Keratinocyte (primary cell): ENCODE data around the gene CRABP2. TPM values are rescaled to one million over a fixed set of nuclear protein-coding genes. Genes with fewer than 3 reads are reported as not detected.

Experiments
- DNase-seq: peaks from one replicate; pipeline ENCODE4 v3.0.0-alpha.2; 2011; ENCODE audit warnings: low read depth, missing footprints, low spot score
- FAIRE-seq: peaks from 2 replicates; lab custom pipeline; 2011; peaks lifted over from hg19 to GRCh38; lab: Jason Lieb, UNC
- H2AFZ ChIP-seq: 2 replicates; pipeline ENCODE4 v1.6.0; 2012; ENCODE audit warnings: low read length, control low read depth, inconsistent platforms; ENCODE audit not compliant: control insufficient read depth
- H3K27ac ChIP-seq: 2 replicates; pipeline ENCODE4 v1.5.1; 2011; ENCODE audit warnings: low read length; ENCODE audit not compliant: control insufficient read depth, insufficient read depth
- H3K27me3 ChIP-seq: 3 replicates; pipeline ENCODE4 v1.6.0; 2011; ENCODE audit warnings: low read length; ENCODE audit not compliant: control insufficient read depth, insufficient read depth; ENCODE audit errors: extremely low read depth
- H3K36me3 ChIP-seq, 2 experiments: 2 replicates in 1 of 2; 3 replicates in 1 of 2; pipeline ENCODE4 v1.5.1; 2011; ENCODE audit warnings: low read length in 2 of 2, mild to moderate bottlenecking in 1 of 2; ENCODE audit not compliant: control insufficient read depth in 2 of 2, insufficient read depth in 2 of 2; ENCODE audit errors: extremely low read depth in 1 of 2
- H3K4me1 ChIP-seq: 3 replicates; pipeline ENCODE4 v1.5.1; 2011; ENCODE audit warnings: low read length; ENCODE audit not compliant: control insufficient read depth, insufficient read depth; ENCODE audit errors: extremely low read depth
- H3K4me2 ChIP-seq: 3 replicates; pipeline ENCODE4 v1.6.0; 2011; ENCODE audit warnings: low read depth, low read length; ENCODE audit not compliant: control insufficient read depth, insufficient read depth; ENCODE audit errors: extremely low read depth
- H3K4me3 ChIP-seq, 3 experiments: fragments of 200-600 bp in 1 of 3; sonication (generic) in 1 of 3; 2 replicates in 2 of 3; 3 replicates in 1 of 3; pipeline ENCODE4 v1.5.1; 2011 to 2016; ENCODE audit warnings: low read length in 3 of 3, mild to moderate bottlenecking in 3 of 3, control low read depth in 2 of 3, inconsistent platforms in 1 of 3, low read depth in 1 of 3, mixed read lengths in 1 of 3, mixed run types in 1 of 3, moderate library complexity in 1 of 3; ENCODE audit not compliant: control insufficient read depth in 2 of 3, insufficient read depth in 2 of 3; ENCODE audit errors: extremely low read depth in 1 of 3
- H3K79me2 ChIP-seq: 2 replicates; pipeline ENCODE4 v1.6.0; 2012; ENCODE audit warnings: low read length; ENCODE audit not compliant: control insufficient read depth, insufficient read depth
- H3K9ac ChIP-seq: 3 replicates; pipeline ENCODE4 v1.6.0; 2011; ENCODE audit warnings: low read length; ENCODE audit not compliant: control insufficient read depth, insufficient read depth; ENCODE audit errors: extremely low read depth
- H3K9me1 ChIP-seq: 3 replicates; pipeline ENCODE4 v1.6.0; 2011; ENCODE audit warnings: low read length; ENCODE audit not compliant: control insufficient read depth, insufficient read depth; ENCODE audit errors: extremely low read depth
- H3K9me3 ChIP-seq: 2 replicates; pipeline ENCODE4 v1.5.1; 2012; ENCODE audit warnings: low read depth, low read length; ENCODE audit not compliant: control insufficient read depth
- H4K20me1 ChIP-seq: 3 replicates; pipeline ENCODE4 v1.6.0; 2011; ENCODE audit warnings: low read length; ENCODE audit not compliant: control insufficient read depth, insufficient read depth; ENCODE audit errors: extremely low read depth
- EZH2 ChIP-seq: IDR thresholded peaks from one replicate; pipeline ENCODE4 v1.6.1; 2012; ENCODE audit warnings: inconsistent platforms, mild to moderate bottlenecking, low read length, moderate library complexity
- dilution Hi-C: fragments of 300-500 bp; cut with MboI; formaldehyde crosslinking; loops from one replicate; pipeline ENCODE4 v1.7.0; 2020; ENCODE audit warnings: low sequenced_read_pairs; ENCODE audit not compliant: extremely low pct_ligation_motif_present
- polyA plus RNA-seq, 5 experiments: library from polyadenylated mRNA; depleted of rRNA in 3 of 5; stranded (reverse) in 3 of 5; stranded (forward) in 1 of 5; unstranded in 1 of 5; fragments of >200 nt; gene quantifications; 1 replicate in 1 of 5; 2 replicates in 3 of 5; 3 replicates in 1 of 5; pipeline versions ENCODE4 v1.2.1 to v1.2.3, GENCODE V29; 2011 to 2012; ENCODE audit warnings: missing spikeins in 2 of 5, low read depth in 1 of 5, low replicate concordance in 1 of 5
- TF ChIP-seq, protein P1 (sequence below), 3 experiments: IDR thresholded peaks in 1 of 3; conservative IDR thresholded peaks in 1 of 3; optimal IDR thresholded peaks in 1 of 3; 2 replicates in 2 of 3; 3 replicates in 1 of 3; pipeline versions ENCODE3 to v1.5.1; 2011; ENCODE audit warnings: low read length in 3 of 3, mild to moderate bottlenecking in 3 of 3, moderate library complexity in 2 of 3, control low read depth in 1 of 3, inconsistent platforms in 1 of 3; ENCODE audit not compliant: insufficient read depth in 2 of 3; ENCODE audit errors: extremely low read depth in 1 of 3

CRABP2 gene
- polyA plus RNA-seq, 1 donor (not counting 4 experiments of a cell fraction or from before 2014, with no cell fraction given), result 8.4 TPM

DNA sequence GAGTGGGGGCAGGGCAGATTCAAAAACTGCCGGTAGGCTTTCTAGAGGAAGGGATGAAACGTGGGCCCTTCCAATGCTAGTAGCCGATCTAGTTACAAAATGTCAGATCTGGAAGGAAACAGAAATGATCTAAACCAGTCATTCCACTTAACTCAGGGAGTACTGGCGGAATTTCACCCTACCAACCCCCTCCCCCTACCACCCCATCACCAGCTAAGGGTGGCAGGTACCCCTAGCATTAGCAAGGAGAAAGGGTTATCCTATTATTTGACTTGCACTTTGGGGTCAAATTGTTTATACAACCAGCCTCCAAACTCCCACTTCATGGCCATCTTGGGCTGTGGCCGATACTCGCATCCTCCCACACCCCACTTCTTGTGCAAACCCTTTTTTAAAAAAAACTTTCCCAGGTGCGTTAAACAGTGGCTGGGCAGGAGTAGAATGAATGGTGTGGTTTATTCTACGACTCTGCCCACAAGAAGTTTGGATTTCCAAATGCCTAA, 36.1 kb upstream of the CRABP2 start:
- FAIRE-seq, result no peak
- peaks cover 18% of the 10 kb centered on the region for H3K4me1 ChIP-seq
- no peaks in the 10 kb centered on the region for H4K20me1 ChIP-seq
- peak overlapping the region in 1 of 3 experiments; percentile 1 for H3K4me3 ChIP-seq
- no peaks in the 10 kb centered on the region for H3K9me1 ChIP-seq
- dilution Hi-C loops, result no loop called here
- H3K27ac ChIP-seq, result peak overlapping the region; percentile 49
- H3K4me2 ChIP-seq, result peak overlapping the region; percentile 57
- H3K27me3 ChIP-seq, result no peaks in the 10 kb centered on the region
- H3K9ac ChIP-seq, result no peak overlapping the region
- no peaks in the 10 kb centered on the region for H3K9me3 ChIP-seq
- H3K36me3 ChIP-seq, result peaks cover 33 to 41% of the 10 kb centered on the region in 2 experiments
- H2AFZ ChIP-seq, result peak overlapping the region; percentile 23
- TF ChIP-seq, protein P1, sequence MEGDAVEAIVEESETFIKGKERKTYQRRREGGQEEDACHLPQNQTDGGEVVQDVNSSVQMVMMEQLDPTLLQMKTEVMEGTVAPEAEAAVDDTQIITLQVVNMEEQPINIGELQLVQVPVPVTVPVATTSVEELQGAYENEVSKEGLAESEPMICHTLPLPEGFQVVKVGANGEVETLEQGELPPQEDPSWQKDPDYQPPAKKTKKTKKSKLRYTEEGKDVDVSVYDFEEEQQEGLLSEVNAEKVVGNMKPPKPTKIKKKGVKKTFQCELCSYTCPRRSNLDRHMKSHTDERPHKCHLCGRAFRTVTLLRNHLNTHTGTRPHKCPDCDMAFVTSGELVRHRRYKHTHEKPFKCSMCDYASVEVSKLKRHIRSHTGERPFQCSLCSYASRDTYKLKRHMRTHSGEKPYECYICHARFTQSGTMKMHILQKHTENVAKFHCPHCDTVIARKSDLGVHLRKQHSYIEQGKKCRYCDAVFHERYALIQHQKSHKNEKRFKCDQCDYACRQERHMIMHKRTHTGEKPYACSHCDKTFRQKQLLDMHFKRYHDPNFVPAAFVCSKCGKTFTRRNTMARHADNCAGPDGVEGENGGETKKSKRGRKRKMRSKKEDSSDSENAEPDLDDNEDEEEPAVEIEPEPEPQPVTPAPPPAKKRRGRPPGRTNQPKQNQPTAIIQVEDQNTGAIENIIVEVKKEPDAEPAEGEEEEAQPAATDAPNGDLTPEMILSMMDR (optimal IDR thresholded peaks at IDR 0.05 in 1 of 3, IDR thresholded peaks at IDR 0.05 in 1 of 3, conservative IDR thresholded peaks at IDR 0.05 in 1 of 3; ENCODE audit: extremely low read depth in 1 of 3, insufficient read depth in 2 of 3, low read length in 3 of 3), result no peak
- peaks cover 47% of the 10 kb centered on the region for H3K79me2 ChIP-seq
- DNase-seq, result no peak

DNA sequence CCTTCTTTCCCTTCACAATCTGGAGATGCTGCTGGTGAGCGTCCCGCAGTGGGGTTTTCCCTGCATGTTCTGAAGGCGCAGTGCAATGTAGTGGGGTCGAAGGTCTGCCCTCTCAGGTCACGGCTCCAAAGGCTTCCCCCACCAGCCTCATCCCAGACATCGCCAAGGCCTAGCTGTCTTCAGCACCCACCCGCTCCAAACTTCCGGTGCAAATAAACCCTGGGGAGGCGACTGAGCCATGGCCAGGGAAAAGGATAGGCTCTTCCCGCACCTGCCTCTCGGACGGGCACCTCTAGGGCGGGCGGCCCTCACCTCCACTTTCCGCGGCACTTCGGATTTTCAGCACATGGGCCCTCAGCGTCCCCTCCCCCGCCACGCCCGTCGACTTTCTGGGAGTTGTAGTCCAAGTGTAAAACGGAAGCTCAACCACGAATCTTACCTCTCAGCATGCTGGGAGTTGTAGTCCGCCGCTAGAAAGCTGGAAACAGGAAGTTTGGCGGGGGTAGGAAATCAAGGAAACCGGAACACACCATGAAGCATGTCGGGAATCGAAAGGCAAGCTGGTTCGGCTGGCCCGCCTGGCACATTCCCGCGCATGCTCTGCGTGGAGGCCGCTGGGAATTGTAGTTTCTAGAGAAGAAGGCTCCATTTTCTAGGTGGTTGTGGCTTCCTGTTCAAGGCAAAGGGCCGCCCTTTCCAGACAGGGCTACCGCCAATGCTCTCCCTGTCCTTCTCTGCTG, 35.5 kb upstream of the CRABP2 start, which contains the start of gene MRPL24:
TSS of gene MRPL24 (minus strand) at position 348 of the 740 bp plus-strand sequence. CDS start 2,384 bp downstream, outside the sequence.
- H3K9me3 ChIP-seq, result no peaks in the 10 kb centered on the region
- peak within 1 kb of the TSS; percentile 90 for H3K9ac ChIP-seq
- peak; percentile 64 for FAIRE-seq
- H3K36me3 ChIP-seq, result peaks cover 32 to 44% of the 10 kb centered on the region in 2 experiments
- H3K4me2 ChIP-seq, result peak within 1 kb of the TSS; percentile 86
- TF ChIP-seq, protein P1 (optimal IDR thresholded peaks at IDR 0.05 in 1 of 3, IDR thresholded peaks at IDR 0.05 in 1 of 3, conservative IDR thresholded peaks at IDR 0.05 in 1 of 3; ENCODE audit: extremely low read depth in 1 of 3, insufficient read depth in 2 of 3, low read length in 3 of 3), result no peak
- TF ChIP-seq EZH2, result no peak
- peaks cover 40% of the 10 kb centered on the region for H3K79me2 ChIP-seq
- peaks cover 12% of the 10 kb centered on the region for H3K4me1 ChIP-seq
- H3K9me1 ChIP-seq, result no peaks in the 10 kb centered on the region
- peak within 1 kb of the TSS; percentile 73 for H3K27ac ChIP-seq
- dilution Hi-C loops, result no loop called here
- peak within 1 kb of the TSS; percentile 23 for H2AFZ ChIP-seq
- no peaks in the 10 kb centered on the region for H3K27me3 ChIP-seq
- H4K20me1 ChIP-seq, result no peaks in the 10 kb centered on the region
- peak within 1 kb of the TSS; percentile 63 to 83 (median 75) for H3K4me3 ChIP-seq
- DNase-seq, result peak; percentile 99
